Measurements from ENCODE around the gene ZNF782.

- TF ChIP-seq EZH2phosphoT487 (IDR thresholded peaks at IDR 0.05; ENCODE audit: insufficient read depth, low read depth) = no peak
- TF ChIP-seq EZH2 (IDR thresholded peaks at IDR 0.05; ENCODE audit: insufficient read depth, poor library complexity, severe bottlenecking) = no peak
Observed at GRCh38 chr9:96844040-96844439, 10.3 kb downstream of the ZNF782 start.
